GM12864 (cell line): ENCODE results near the gene GOLGA8J.
"Not testable (repeated sequence)": the region's sequence is repeated elsewhere in the genome, so short reads cannot be mapped to it uniquely, and the experiment has no call there.

ENCODE experiments used
- DNase-seq: peaks from one replicate; pipeline ENCODE4 v3.0.0-alpha.2; 2011; ENCODE audit warnings: low read depth
- H3K4me3 ChIP-seq: 2 replicates; pipeline ENCODE4 v1.5.1; 2011; ENCODE audit warnings: mild to moderate bottlenecking, low read depth, low read length, control low read depth

GOLGA8J gene

DNA sequence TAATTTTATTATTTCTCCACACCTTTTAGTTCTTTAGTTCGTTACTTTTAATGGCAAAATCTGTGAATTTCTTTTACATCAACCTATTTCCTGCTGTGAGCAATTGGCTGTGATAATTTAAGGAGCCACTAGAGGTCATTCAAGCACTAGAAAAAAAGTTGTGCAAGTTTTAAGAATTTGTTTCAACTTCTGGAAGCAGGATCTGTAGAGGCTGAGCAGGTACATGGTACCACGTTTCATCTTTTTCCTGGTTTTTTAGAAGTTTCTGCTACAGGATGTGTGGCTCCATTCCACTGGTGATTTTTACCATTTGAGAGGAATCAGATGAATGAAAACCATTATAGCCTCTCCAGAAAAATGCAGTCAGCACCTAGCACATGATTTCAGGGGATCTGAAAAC lies 47.3 kb downstream of the GOLGA8J start:
- H3K4me3 ChIP-seq, DNase-seq: not testable (repeated sequence)

DNA sequence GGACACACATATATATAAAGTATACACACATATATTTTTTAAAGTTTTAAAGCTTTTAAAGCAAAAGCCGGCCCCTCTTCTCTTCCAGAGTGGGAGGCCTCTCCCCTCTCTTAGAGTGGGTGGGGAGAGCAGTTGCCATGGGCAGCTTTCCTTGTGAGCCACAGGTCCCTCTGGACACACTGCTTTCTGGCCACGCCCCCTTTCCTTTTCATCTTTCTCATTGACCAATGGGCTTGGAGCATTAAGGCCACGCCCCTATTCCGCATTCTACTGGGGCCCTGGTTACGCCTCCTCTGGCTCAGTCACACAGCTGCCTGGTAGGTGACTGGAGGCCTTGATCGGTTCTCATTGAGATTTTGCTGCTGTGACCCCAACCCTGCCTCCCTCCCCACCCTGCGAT lies 52.0 kb downstream of the GOLGA8J start, which contains the start of gene GOLGA8T:
Gene GOLGA8T (plus strand): TSS at position 301 of the 400 bp plus-strand sequence. CDS start 98 bp downstream, at position 399.
- not testable (repeated sequence) for DNase-seq, H3K4me3 ChIP-seq
